Activated CD8-positive, alpha-beta memory T cell treated with anti-CD3 and anti-CD28 coated beads, Interleukin-2, amount 10 ng/mL, durations not matched to agents 7 days and 5 days (primary cell): ENCODE measurements around the gene SP8. TPM values are rescaled to one million over a fixed set of nuclear protein-coding genes. Genes with fewer than 3 reads are reported as not detected.

ENCODE experiments used
- ATAC-seq: fragments of 150-1000 bp; cut with Tn5 transposase; one replicate; pipeline ENCODE4 v1.10.0; 2021; ENCODE audit warnings: moderate library complexity
- CTCF ChIA-PET: fragments of 350-600 bp; sonication (Branson Sonifier 250); formaldehyde crosslinking; loops from one replicate; lab custom pipeline; 2021; ENCODE audit warnings: antibody characterized with exemption; lab: Charles Lee
- DNase-seq: peaks from one replicate; pipeline ENCODE4 v3.0.0-alpha.2; 2020
- H3K27ac Mint-ChIP-seq: one replicate; pipeline ENCODE4 v1.8.0; 2021; ENCODE audit warnings: mild to moderate bottlenecking, mixed read lengths
- H3K27me3 Mint-ChIP-seq: one replicate; pipeline ENCODE4 v1.8.0; 2021; ENCODE audit warnings: mixed read lengths
- H3K36me3 Mint-ChIP-seq: one replicate; pipeline ENCODE4 v1.8.0; 2021; ENCODE audit warnings: mild to moderate bottlenecking, mixed read lengths
- H3K4me1 Mint-ChIP-seq: one replicate; pipeline ENCODE4 v1.8.0; 2021; ENCODE audit warnings: mixed read lengths
- H3K4me3 Mint-ChIP-seq: one replicate; pipeline ENCODE4 v1.8.0; 2021; ENCODE audit warnings: mild to moderate bottlenecking, moderate library complexity, mixed read lengths
- H3K9me3 Mint-ChIP-seq: one replicate; pipeline ENCODE4 v1.8.0; 2022; ENCODE audit warnings: low read depth, mixed read lengths
- total RNA-seq, 2 experiments: library from RNA; stranded (reverse); gene quantifications; one replicate each; pipeline ENCODE4 v1.2.3, GENCODE V29; 2021

The SP8 gene
- total RNA-seq, 2 experiments from 2014 or later: not detected

DNA sequence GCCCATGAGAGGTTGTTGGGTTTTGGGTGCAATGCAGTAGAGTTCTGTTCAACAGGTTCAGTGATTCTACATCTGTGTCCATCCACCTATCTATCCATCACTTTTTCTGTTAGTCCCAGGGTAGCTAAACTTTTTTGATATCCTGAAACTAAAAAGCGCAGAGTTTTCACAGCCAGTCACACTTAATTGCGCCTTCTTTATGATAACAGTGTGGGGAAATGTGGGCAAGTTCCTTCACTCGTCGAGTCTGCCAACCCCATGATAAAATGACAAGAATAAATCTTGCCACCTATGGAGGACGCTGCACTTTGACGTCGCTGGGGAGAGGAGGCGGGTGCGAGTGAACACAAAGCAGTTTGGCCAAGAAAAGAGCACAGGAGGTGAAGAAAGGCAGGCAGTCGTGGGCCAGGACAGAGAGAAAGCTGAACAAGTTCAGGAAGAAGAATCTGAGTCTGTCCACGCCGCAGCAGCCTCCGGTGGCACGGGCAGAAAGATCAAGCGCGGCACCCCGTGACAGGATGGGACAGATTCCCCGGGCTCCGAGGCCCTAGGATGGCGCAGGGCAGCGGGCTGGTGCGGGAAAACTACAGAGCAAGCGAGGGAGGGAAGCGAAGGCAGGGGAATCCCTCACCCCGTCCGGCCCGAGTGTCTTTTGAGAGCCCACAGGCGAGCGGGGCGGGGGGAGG lies 9.2 kb downstream of the SP8 start:
- CTCF ChIA-PET: interaction anchor here (1.2 to 1.3 kb wide), 2 partner anchors 19 to 475 kb away, joined by 3 read pairs; no protein-coding TSS in a partner anchor
- H3K4me1 Mint-ChIP-seq: peaks cover 6% of the 10 kb centered on the region
- H3K27me3 Mint-ChIP-seq: peaks cover 74% of the 10 kb centered on the region
- H3K9me3 Mint-ChIP-seq: no peaks in the 10 kb centered on the region
- peak overlapping the region; percentile 56 for H3K27ac Mint-ChIP-seq
- DNase-seq (no peak), ATAC-seq (no peak)
- peak overlapping the region; percentile 34 for H3K4me3 Mint-ChIP-seq
- H3K36me3 Mint-ChIP-seq: peaks cover 3% of the 10 kb centered on the region

DNA sequence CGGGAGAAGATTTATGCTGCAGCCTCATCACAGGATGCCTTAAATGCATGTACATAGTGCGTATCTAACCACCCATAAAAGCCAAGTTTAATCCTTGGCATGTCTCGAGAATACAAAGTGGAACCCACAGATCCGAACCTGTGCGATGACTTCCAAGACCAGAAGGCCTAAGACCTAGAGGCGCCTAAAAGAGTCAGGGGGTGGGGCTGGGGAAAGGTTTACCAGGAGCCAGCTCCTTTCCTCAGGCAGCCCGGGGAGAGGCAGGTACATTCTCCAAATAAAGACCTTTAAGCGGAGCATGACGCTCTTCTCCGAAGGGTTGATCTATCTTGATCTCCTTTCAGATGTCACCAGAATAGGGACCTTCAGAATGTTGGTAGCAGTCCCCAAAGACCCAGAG lies 9.7 kb downstream of the SP8 start:
- DNase-seq: no peak
- peaks cover 3% of the 10 kb centered on the region for H3K36me3 Mint-ChIP-seq
- peaks cover 6% of the 10 kb centered on the region for H3K4me1 Mint-ChIP-seq
- no peak overlapping the region for H3K4me3 Mint-ChIP-seq
- H3K27ac Mint-ChIP-seq: peak overlapping the region; percentile 45
- ATAC-seq: no peak
- H3K27me3 Mint-ChIP-seq: peaks cover 70% of the 10 kb centered on the region
- CTCF ChIA-PET: interaction anchor here (1.2 to 1.3 kb wide), 2 partner anchors 20 to 476 kb away, joined by 3 read pairs; no protein-coding TSS in a partner anchor
- no peaks in the 10 kb centered on the region for H3K9me3 Mint-ChIP-seq

DNA sequence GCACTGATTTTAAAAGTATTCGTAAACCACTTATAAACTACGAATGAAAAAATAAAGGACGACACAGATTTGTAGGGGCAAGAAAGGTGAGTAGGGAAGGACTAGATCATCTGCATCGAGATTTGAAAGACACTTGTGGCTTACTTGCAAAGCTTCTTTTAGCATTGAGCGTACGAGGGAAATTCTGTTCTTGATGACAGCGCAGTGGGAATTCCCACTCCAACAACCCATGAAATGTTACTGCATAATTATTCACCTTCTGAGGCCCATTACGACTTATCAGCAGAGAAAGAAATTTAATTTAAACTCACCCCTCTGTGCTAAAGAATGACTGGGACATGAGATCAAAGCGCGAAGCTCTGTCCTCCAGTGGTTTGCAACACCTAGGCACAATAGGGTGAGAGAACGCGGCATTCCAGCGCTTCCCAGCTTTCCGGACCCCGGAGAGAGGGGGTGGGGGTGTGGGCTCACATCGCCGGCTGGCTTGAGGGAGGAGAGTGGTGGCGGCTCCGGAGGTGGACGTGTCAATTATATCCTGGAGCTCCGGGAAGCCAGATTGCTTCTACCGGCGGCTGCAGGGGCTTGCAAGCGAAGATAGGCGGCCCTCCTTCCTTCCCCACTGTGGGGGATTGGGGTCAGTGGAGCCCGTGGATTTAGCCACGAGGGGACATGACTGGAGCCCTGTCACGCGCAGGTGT lies 10.3 kb downstream of the SP8 start:
- ATAC-seq: no peak
- Mint-ChIP-seq H3K27ac (no peak overlapping the region), H3K9me3 (no peaks in the 10 kb centered on the region), H3K4me3 (no peak overlapping the region), H3K36me3 (peaks cover 3% of the 10 kb centered on the region), H3K27me3 (peaks cover 65% of the 10 kb centered on the region), H3K4me1 (peaks cover 6% of the 10 kb centered on the region)
- CTCF ChIA-PET: interaction anchor here (0.9 to 1.3 kb wide), 3 partner anchors 13 to 477 kb away, joined by 3 read pairs; no protein-coding TSS in a partner anchor
- no peak for DNase-seq

DNA sequence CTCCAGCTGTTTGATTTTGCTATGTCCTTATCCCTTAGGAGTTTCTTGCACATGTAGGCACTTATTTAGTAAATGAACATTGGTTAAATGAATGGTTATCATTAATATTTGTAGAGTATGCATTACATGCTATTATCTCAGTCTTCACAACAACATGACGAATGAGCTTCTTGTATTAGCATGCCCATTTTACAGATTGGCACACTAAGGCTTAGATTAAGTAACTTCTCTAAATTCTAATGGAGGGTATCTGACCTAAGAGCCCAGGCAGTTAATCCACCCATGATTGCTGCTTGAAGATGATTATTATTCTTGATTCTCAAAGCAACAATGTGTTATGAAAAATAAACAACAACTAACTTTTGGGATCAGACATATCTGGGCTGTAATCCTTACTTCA lies 32.7 kb downstream of the SP8 start:
- Mint-ChIP-seq H3K9me3 (no peaks in the 10 kb centered on the region), H3K4me1 (no peaks in the 10 kb centered on the region), H3K4me3 (no peak overlapping the region), H3K27me3 (no peaks in the 10 kb centered on the region), H3K36me3 (no peaks in the 10 kb centered on the region), H3K27ac (no peak overlapping the region)
- CTCF ChIA-PET: no interaction called here
- ATAC-seq: no peak
- DNase-seq: no peak

GRCh38 chr7:20749906-20750305 lies 36.8 kb downstream of the SP8 start:
- CTCF ChIA-PET: no interaction called here
- H3K36me3 Mint-ChIP-seq: no peaks in the 10 kb centered on the region
- no peak overlapping the region for H3K27ac Mint-ChIP-seq
- no peaks in the 10 kb centered on the region for H3K27me3 Mint-ChIP-seq
- DNase-seq: no peak
- no peak overlapping the region for H3K4me3 Mint-ChIP-seq
- no peaks in the 10 kb centered on the region for H3K9me3 Mint-ChIP-seq
- H3K4me1 Mint-ChIP-seq: no peaks in the 10 kb centered on the region
- ATAC-seq: no peak

DNA sequence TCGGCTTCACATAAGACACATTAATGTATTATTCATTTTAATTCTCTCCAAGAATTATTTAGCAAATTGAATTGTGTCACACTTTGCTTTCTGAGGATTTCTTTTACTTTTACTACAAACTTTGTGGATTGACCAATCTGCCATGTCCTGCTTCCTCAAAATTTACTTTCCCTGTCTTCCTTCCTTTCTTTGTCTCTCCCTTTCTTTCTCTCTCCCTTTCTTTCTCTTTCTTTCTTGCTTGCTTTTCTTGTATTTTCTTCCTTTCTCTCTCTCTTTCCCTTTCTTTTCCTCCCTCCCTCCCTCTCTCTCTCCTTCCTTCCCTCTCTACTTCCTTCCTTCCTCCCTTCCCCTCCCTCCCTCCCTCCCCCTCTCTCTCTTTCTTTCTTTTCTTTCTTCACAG lies 37.8 kb downstream of the SP8 start:
- no peak overlapping the region for H3K4me3 Mint-ChIP-seq
- no peaks in the 10 kb centered on the region for H3K4me1 Mint-ChIP-seq
- no peaks in the 10 kb centered on the region for H3K27me3 Mint-ChIP-seq
- no peak for DNase-seq
- no peak overlapping the region for H3K27ac Mint-ChIP-seq
- H3K9me3 Mint-ChIP-seq: no peaks in the 10 kb centered on the region
- H3K36me3 Mint-ChIP-seq: no peaks in the 10 kb centered on the region
- CTCF ChIA-PET: no interaction called here
- no peak for ATAC-seq

DNA sequence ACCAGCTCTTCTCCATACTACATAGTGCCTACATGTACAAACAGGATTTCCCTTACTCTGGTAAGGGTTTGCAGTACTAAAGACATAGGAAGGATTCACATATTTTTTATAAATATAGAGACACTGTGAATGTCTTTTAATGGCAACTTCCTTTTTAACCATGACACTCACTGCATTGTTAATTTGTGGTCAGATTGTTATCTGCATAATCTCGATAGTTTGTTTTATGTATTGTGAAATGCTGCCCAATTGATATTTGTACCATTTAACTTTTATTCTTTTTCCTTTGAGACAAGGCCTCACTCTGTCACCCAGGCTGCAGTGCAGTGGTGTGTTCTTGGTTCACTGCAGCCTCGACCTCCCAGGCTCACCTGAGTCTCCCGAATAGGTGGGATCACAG lies 39.7 kb downstream of the SP8 start:
- Mint-ChIP-seq H3K9me3 (no peaks in the 10 kb centered on the region), H3K27ac (no peak overlapping the region), H3K4me1 (no peaks in the 10 kb centered on the region), H3K27me3 (no peaks in the 10 kb centered on the region), H3K36me3 (no peaks in the 10 kb centered on the region), H3K4me3 (no peak overlapping the region)
- ATAC-seq (no peak), DNase-seq (no peak)
- CTCF ChIA-PET: no interaction called here

DNA sequence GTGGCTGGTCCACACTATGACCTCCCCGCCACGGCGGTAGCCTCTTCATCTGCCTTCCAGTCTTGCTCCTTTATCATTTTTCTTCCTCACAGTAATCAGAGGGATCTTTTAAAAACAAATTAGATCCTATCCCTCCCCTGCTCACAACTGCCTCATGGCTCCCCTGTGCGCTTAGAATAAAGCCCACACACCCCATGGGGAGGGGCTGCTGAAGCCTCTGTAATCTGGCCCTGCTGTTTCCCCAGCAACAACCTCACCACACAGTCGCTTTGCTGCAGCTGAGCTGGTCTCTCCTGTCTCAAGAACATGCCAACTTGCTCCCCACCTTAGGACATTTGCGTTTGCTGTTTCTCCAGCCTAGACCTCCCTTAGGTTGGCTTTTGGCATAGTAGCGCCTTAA lies 41.0 kb downstream of the SP8 start:
- ATAC-seq (no peak), DNase-seq (no peak)
- no peak overlapping the region for H3K27ac Mint-ChIP-seq
- H3K27me3 Mint-ChIP-seq: no peaks in the 10 kb centered on the region
- no peaks in the 10 kb centered on the region for H3K36me3 Mint-ChIP-seq
- H3K9me3 Mint-ChIP-seq: no peaks in the 10 kb centered on the region
- H3K4me3 Mint-ChIP-seq: no peak overlapping the region
- no peaks in the 10 kb centered on the region for H3K4me1 Mint-ChIP-seq
- CTCF ChIA-PET: no interaction called here

DNA sequence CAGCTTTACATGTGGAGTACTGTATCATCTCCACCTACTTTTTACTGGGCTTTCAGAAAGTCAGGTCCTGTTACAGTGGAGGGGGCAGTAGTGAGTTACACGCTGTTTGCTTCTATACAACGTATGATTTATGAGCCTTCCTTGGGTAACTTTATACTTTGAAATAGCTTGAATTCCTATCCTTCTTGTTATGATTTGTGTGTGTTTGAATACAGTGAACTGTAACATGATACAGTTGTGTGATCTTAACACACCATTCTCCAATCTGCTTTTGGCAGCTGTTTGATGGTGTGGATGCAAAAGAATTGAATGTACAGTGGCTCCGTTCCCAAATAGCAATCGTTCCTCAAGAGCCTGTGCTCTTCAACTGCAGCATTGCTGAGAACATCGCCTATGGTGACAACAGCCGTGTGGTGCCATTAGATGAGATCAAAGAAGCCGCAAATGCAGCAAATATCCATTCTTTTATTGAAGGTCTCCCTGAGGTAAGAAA lies 41.7 kb downstream of the SP8 start:
- Mint-ChIP-seq H3K27ac (no peak overlapping the region), H3K36me3 (no peaks in the 10 kb centered on the region), H3K4me3 (no peak overlapping the region), H3K27me3 (no peaks in the 10 kb centered on the region), H3K9me3 (no peaks in the 10 kb centered on the region), H3K4me1 (no peaks in the 10 kb centered on the region)
- DNase-seq (no peak), ATAC-seq (no peak)
- CTCF ChIA-PET: no interaction called here

- ATAC-seq (no peak), DNase-seq (no peak)
- Mint-ChIP-seq H3K27ac (no peak overlapping the region), H3K4me1 (no peaks in the 10 kb centered on the region), H3K27me3 (no peaks in the 10 kb centered on the region), H3K36me3 (no peaks in the 10 kb centered on the region), H3K9me3 (no peaks in the 10 kb centered on the region), H3K4me3 (no peak overlapping the region)
- CTCF ChIA-PET: no interaction called here
These were observed 43.8 kb downstream of the SP8 start for GRCh38 chr7:20742913-20743312.

DNA sequence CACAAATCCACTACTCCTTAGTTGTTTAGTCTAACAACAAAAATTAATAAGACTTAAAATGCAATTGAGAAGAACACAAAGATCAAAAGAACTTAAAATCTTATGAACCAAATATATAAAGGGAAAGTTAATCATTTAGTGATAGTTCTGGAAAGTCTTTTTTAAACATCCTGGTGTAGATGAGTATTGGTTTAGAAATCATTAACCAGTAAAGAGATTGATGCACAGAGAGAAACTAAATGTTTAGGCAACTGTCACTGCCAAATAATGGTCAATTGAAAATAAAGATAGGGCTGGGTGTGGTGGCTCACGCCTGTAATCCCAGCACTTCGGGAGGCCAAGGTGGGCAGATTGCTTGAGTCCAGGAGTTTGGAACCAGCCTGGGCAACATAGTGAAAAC lies 44.9 kb downstream of the SP8 start:
- H3K27me3 Mint-ChIP-seq: no peaks in the 10 kb centered on the region
- ATAC-seq: no peak
- CTCF ChIA-PET: no interaction called here
- no peak overlapping the region for H3K27ac Mint-ChIP-seq
- no peaks in the 10 kb centered on the region for H3K36me3 Mint-ChIP-seq
- H3K4me3 Mint-ChIP-seq: no peak overlapping the region
- DNase-seq: no peak
- no peaks in the 10 kb centered on the region for H3K4me1 Mint-ChIP-seq
- no peaks in the 10 kb centered on the region for H3K9me3 Mint-ChIP-seq

DNA sequence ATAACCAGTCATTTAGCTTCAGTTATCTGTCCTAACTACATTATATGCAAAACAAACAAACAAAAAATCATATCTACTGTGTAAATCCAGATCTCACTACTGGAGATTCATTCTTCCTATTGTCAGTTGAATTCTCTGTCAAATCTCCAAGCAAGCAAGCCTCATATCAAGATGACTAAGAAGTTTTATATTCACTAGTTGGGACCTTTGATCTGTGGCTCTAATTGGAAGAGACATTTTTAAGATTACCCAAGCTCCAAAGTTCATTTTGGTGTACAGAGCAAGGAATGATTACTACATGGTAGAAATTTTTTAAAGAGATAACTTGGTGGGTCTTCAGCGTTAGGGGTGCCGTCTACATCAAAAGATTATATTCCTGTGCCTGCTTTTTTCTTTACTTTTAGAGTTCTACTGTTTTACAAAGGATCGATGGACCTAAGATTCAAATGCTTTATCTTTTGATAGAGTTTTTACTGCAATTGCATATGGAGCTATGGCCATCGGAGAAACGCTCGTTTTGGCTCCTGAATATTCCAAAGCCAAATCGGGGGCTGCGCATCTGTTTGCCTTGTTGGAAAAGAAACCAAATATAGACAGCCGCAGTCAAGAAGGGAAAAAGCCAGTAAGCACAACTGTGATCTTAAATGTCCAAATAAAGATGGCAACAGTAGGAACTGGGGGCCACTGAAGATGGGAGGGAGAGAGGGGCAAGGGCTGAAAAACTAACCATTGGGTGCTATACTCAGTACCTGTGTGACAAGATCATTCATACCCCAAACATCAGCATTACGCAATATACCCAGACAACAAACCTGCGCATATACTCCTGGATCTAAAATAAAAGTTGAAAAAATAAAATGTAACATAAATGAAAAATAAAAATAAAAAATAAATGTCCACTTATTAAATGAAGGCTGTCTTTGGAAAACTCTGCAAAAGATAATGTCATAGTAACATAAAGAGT lies 47.9 kb downstream of the SP8 start:
- no peak for ATAC-seq
- no peaks in the 10 kb centered on the region for H3K9me3 Mint-ChIP-seq
- CTCF ChIA-PET: no interaction called here
- DNase-seq: no peak
- no peaks in the 10 kb centered on the region for H3K4me1 Mint-ChIP-seq
- no peaks in the 10 kb centered on the region for H3K27me3 Mint-ChIP-seq
- H3K36me3 Mint-ChIP-seq: no peaks in the 10 kb centered on the region
- no peak overlapping the region for H3K4me3 Mint-ChIP-seq
- no peak overlapping the region for H3K27ac Mint-ChIP-seq

DNA sequence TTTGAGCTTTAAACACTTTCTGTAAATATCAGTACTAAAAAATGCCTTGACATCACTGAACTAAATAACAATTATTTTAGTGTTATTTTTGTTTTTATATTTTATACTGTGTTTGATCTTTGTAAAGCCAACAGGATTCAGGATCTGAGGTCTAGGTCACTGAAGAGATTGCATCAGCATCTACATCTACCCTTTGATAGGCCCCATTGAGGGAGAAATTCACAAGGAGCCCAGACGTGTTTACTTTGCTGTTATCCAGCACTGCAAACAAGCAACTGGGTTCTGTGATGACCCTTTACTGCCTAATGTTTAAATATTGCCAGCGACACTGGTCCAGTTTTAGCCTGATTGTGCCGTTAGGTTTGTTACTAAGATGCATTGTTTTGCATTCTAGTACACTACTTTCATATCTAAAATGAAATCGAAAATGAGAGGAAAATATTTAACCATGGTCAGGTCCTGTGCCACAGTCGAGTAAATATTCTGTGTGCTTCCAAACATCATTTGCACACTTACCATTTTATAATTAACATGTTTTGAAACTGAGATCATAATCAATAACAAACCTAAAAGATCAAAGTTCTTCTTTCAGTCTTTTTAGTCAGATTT lies 48.7 kb downstream of the SP8 start:
- Mint-ChIP-seq H3K27ac (no peak overlapping the region), H3K4me1 (no peaks in the 10 kb centered on the region), H3K9me3 (no peaks in the 10 kb centered on the region), H3K27me3 (no peaks in the 10 kb centered on the region), H3K36me3 (no peaks in the 10 kb centered on the region), H3K4me3 (no peak overlapping the region)
- CTCF ChIA-PET: no interaction called here
- ATAC-seq (no peak), DNase-seq (no peak)
